HEK293T (cell line): ENCODE data around the gene PPP1R3E.
"Not testable (repeated sequence)": the region's sequence is repeated elsewhere in the genome, so short reads cannot be mapped to it uniquely, and the experiment has no call there.

ENCODE experiments used
- CTCF ChIA-PET: fragments of 350-600 bp; formaldehyde crosslinking; extraction: SDS; loops from one replicate; lab custom pipeline; 2021; ENCODE audit warnings: antibody characterized with exemption, inconsistent platforms; lab: Yijun Ruan, JAX
- POLR2A ChIA-PET: fragments of 350-600 bp; formaldehyde crosslinking; extraction: SDS; loops from one replicate; lab custom pipeline; 2020; ENCODE audit warnings: antibody characterized with exemption, inconsistent platforms; lab: Yijun Ruan, JAX
- DNase-seq: peaks from one replicate; pipeline ENCODE4 v3.0.0; 2012; ENCODE audit warnings: mixed read lengths; ENCODE audit errors: extremely low spot score
- ARNT ChIP-seq: fragments of 450-650 bp; IDR thresholded peaks from 2 replicates; pipeline ENCODE4 v1.6.1; 2017; ENCODE audit warnings: mild to moderate bottlenecking
- BHLHE40 ChIP-seq: fragments of 450-650 bp; IDR thresholded peaks from 2 replicates; pipeline ENCODE4 v1.6.1; 2016; ENCODE audit warnings: mild to moderate bottlenecking, moderate library complexity, borderline replicate concordance
- CTBP1 ChIP-seq: fragments of 450-650 bp; IDR thresholded peaks from 2 replicates; pipeline ENCODE4 v1.6.1; 2016; ENCODE audit warnings: borderline replicate concordance
- ELF4 ChIP-seq: fragments of 450-650 bp; IDR thresholded peaks from 2 replicates; pipeline ENCODE4 v1.6.1; 2017; ENCODE audit warnings: antibody characterized with exemption
- FOXA1 ChIP-seq: fragments of 450-650 bp; IDR thresholded peaks from 2 replicates; pipeline ENCODE4 v1.6.1; 2016; ENCODE audit warnings: mild to moderate bottlenecking
- FOXK2 ChIP-seq: fragments of 450-650 bp; IDR thresholded peaks from 2 replicates; pipeline ENCODE4 v1.6.1; 2016; ENCODE audit warnings: mild to moderate bottlenecking
- FOXM1 ChIP-seq: fragments of 450-650 bp; IDR thresholded peaks from 2 replicates; pipeline ENCODE4 v1.6.1; 2017; ENCODE audit warnings: mild to moderate bottlenecking, borderline replicate concordance
- HDGF ChIP-seq: fragments of 450-650 bp; IDR thresholded peaks from 2 replicates; pipeline ENCODE4 v1.6.1; 2017; ENCODE audit warnings: antibody characterized with exemption, borderline replicate concordance
- L3MBTL2 ChIP-seq: fragments of 450-650 bp; conservative IDR thresholded peaks from 2 replicates; pipeline ENCODE4 v1.6.1; 2016; ENCODE audit warnings: mild to moderate bottlenecking
- LEF1 ChIP-seq: fragments of 450-650 bp; IDR thresholded peaks from 2 replicates; pipeline ENCODE4 v1.6.1; 2017; ENCODE audit warnings: mild to moderate bottlenecking, borderline replicate concordance
- NFRKB ChIP-seq: fragments of 450-650 bp; IDR thresholded peaks from 2 replicates; pipeline ENCODE4 v1.6.1; 2016; ENCODE audit warnings: mild to moderate bottlenecking, moderate library complexity
- SP1 ChIP-seq: fragments of 450-650 bp; IDR thresholded peaks from 2 replicates; pipeline ENCODE4 v1.6.1; 2017
- SUZ12 ChIP-seq: fragments of 450-650 bp; IDR thresholded peaks from 2 replicates; pipeline ENCODE4 v1.6.1; 2016; ENCODE audit warnings: mild to moderate bottlenecking
- TARDBP ChIP-seq: fragments of 450-650 bp; IDR thresholded peaks from 2 replicates; pipeline ENCODE4 v1.6.1; 2016
- ZNF384 ChIP-seq: fragments of 450-650 bp; IDR thresholded peaks from 2 replicates; pipeline ENCODE4 v1.6.1; 2016
- TF ChIP-seq, protein P1 (sequence below): fragments of 450-650 bp; IDR thresholded peaks from 2 replicates; pipeline ENCODE4 v1.6.1; 2016

The PPP1R3E gene

DNA sequence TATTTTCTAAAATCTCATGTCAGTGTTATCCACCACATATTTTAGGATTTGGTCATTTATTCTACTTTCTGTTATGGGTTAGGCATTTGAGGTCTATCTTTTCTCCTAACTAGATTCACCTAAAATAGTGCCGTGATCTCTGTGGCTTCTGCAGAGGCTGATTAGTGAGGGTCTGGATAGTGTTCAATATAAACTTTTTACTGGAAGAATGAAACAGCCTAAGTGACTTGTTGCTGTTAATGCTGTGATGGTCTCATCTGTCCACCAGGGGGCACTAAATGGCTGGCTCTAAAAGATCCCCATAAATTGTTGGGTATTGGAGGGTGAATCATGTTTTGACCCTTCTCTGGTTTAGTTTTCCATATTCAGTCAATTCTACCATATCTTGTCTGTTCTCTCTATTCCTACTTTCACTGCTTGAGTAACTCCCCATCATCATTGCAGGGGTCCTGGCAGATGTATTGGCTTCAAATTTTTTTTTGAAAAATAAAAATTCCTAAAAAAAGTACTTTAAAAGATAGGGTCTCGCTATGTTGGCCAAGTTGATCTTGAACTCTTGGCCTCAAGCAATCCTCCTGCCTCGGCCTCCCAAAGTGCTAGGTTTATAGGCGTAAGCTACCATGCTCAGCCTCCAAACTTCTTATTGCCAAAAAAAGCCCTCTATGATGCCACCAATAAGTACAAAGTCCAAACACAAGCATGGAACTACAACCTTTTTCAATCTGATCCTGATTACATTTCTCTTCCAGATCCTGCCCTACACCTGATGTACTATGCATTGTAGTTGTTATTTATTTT is 25.5 kb upstream of the PPP1R3E start:
- ChIA-PET CTCF (interaction anchor here (1.1 to 2.7 kb wide), 2 partner anchors 52 kb away, joined by 3 to 24 read pairs; no protein-coding TSS in a partner anchor), POLR2A (interaction anchor here (1.7 kb wide), 1 partner anchor 233 kb away, joined by 5 read pairs; no protein-coding TSS in a partner anchor)
- no peak for TF ChIP-seq FOXM1
- TF ChIP-seq ARNT = no peak
- TF ChIP-seq SUZ12 = no peak
- TF ChIP-seq FOXK2 = 0 out of 2 replicates have a peak, but pooled peaks have one; percentile 20
- TF ChIP-seq TARDBP = no peak
- TF ChIP-seq NFRKB = no peak
- DNase-seq = peak; percentile 69

DNA sequence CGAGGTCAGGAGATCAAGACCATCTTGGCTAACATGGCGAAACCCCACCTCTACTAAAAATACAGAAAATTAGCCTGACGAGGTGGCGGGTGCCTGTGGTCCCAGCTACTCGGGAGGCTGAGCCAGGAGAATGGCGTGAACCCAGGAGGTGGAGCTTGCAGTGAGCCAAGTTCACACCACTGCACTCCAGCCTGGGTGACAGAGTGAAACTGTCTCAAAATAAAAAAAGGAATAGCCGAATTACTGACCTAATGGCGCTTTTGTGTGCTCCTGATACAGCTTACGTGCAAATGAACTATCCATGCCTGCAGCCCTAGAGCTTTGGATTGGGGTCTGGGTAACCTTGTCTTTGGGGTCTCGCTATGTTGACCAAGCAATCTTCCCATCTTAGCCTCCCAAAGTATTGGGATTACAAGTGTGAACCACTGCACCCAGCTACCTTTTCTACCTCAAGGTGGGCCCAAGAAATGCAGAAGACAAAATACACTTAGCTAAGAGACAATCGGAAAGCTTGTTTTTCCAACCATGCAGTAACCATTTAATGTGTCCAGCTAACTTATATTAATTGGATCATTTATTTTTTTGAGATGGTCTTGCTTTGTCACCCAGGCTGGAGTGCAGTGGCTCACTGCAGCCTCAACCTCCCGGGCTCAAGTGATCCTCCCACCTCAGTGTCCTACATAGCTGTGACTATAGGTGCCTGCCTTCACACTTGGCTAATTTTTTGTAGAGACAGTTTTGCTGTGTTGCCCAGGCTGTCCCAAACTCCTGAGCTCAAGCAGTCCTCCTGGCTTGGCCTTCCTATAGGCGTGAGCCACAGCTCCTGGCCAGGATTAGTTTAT is 24.1 kb upstream of the PPP1R3E start:
- ChIA-PET POLR2A (interaction anchor here (1.0 to 2.2 kb wide), 6 partner anchors 20 to 235 kb away, joined by 4 to 13 read pairs (median 6); partner anchors contain the start of genes BCL2L2, PPP1R3E and SLC22A17), CTCF (interaction anchor here (0.7 to 2.7 kb wide), 6 partner anchors 34 to 234 kb away, joined by 3 to 24 read pairs (median 6); no protein-coding TSS in a partner anchor)
- DNase-seq = no peak
- TF ChIP-seq FOXM1 (no peak), BHLHE40 (no peak), SP1 (no peak), TARDBP (no peak), ELF4 (no peak), FOXK2 (no peak), L3MBTL2 (no peak), HDGF (no peak), ARNT (no peak), ZNF384 (no peak), LEF1 (no peak)
- TF ChIP-seq, protein P1, sequence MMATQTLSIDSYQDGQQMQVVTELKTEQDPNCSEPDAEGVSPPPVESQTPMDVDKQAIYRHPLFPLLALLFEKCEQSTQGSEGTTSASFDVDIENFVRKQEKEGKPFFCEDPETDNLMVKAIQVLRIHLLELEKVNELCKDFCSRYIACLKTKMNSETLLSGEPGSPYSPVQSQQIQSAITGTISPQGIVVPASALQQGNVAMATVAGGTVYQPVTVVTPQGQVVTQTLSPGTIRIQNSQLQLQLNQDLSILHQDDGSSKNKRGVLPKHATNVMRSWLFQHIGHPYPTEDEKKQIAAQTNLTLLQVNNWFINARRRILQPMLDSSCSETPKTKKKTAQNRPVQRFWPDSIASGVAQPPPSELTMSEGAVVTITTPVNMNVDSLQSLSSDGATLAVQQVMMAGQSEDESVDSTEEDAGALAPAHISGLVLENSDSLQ = no peak

DNA sequence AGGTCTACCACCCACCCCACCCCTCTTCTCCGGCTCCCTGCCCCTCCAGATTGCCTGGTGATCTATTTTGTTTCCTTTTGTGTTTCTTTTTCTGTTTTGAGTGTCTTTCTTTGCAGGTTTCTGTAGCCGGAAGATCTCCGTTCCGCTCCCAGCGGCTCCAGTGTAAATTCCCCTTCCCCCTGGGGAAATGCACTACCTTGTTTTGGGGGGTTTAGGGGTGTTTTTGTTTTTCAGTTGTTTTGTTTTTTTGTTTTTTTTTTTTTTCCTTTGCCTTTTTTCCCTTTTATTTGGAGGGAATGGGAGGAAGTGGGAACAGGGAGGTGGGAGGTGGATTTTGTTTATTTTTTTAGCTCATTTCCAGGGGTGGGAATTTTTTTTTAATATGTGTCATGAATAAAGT is 23.1 kb upstream of the PPP1R3E start:
- DNase-seq = not testable (repeated sequence)
- POLR2A ChIA-PET = interaction anchor here (1.0 to 2.2 kb wide), 3 partner anchors 24 to 55 kb away, joined by 4 to 13 read pairs (median 10); partner anchors contain the start of gene PPP1R3E
- CTCF ChIA-PET = interaction anchor here (2.7 kb wide), 1 partner anchor 54 kb away, joined by 24 read pairs; no protein-coding TSS in a partner anchor

DNA sequence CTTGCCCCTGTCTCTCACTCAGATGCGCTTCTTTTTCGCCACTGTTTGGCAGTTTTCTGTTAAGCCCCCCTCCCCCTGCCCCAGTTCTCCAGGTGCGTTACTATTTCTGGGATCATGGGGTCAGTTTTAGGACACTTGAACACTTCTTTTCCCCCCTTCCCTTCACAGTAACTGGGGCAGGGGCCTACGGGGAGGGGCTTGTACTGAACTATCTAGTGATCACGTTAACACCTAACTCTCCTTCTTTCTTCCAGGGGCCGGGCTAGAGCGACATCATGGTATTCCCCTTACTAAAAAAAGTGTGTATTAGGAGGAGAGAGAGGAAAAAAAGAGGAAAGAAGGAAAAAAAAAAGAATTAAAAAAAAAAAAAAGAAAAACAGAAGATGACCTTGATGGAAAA is 22.3 kb upstream of the PPP1R3E start:
- TF ChIP-seq SP1 (no peak), FOXM1 (no peak), BHLHE40 (no peak), ZNF384 (no peak), TARDBP (no peak), HDGF (no peak), SUZ12 (no peak), FOXA1 (no peak), ELF4 (no peak), LEF1 (no peak), FOXK2 (no peak), L3MBTL2 (no peak), NFRKB (no peak), ARNT (no peak), CTBP1 (no peak)
- TF ChIP-seq, protein P1 = no peak
- ChIA-PET POLR2A (interaction anchor here (8.9 kb wide), 1 partner anchor 21 kb away, joined by 256 read pairs; the partner anchor contains the start of genes BCL2L2 and PPP1R3E), CTCF (no interaction called here)
- DNase-seq = no peak

DNA sequence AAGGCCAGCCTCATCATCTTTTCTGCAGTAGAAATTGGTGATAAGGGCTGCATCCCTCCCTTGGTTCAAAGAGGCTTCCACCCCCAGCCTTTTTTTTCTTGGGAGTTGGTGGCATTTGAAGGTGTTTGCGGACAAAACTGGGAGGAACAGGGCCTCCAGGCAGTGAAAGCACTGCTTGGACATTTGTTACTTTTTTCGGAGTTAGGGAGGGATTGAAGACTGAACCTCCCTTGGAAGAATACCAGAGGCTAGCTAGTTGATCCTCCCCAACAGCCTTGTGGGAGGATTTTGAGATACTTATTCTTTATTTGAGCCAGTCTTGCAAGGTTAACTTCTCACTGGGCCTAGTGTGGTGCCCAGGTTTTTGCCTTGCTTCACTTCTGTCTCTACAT is 21.8 kb upstream of the PPP1R3E start:
- CTCF ChIA-PET = no interaction called here
- POLR2A ChIA-PET = interaction anchor here (8.9 kb wide), 1 partner anchor 20 kb away, joined by 256 read pairs; the partner anchor contains the start of genes BCL2L2 and PPP1R3E
- DNase-seq = no peak
- no peak for TF ChIP-seq ZNF384
- TF ChIP-seq SUZ12 = no peak
- no peak for TF ChIP-seq FOXM1
- no peak for TF ChIP-seq TARDBP
- TF ChIP-seq, protein P1 = no peak
- no peak for TF ChIP-seq ARNT
- no peak for TF ChIP-seq L3MBTL2
- TF ChIP-seq LEF1 = no peak
- no peak for TF ChIP-seq NFRKB
- no peak for TF ChIP-seq FOXA1
- no peak for TF ChIP-seq CTBP1
- no peak for TF ChIP-seq SP1
- no peak for TF ChIP-seq ELF4
- no peak for TF ChIP-seq HDGF
- TF ChIP-seq BHLHE40 = no peak
